CD14-positive monocyte (primary cell): ENCODE data around the gene FBXL22. TPM values are rescaled to one million over a fixed set of nuclear protein-coding genes. Genes with fewer than 3 reads are reported as not detected.
A peak's percentile ranks its signal among the peaks of the same experiment; 100 is the strongest.

ENCODE experiments used
- DNase-seq, 3 donors: peaks; one replicate each; pipeline ENCODE4 v3.0.0-alpha.2; 2011 to 2022
- H2AFZ ChIP-seq: 2 replicates; pipeline ENCODE4 v1.6.0; 2012; ENCODE audit warnings: mild to moderate bottlenecking, low read depth, low read length, inconsistent platforms; ENCODE audit not compliant: insufficient read depth, poor library complexity, severe bottlenecking
- H3K27ac ChIP-seq, 2 donors: 1 replicate in 1 of 2; 2 replicates in 1 of 2; pipeline ENCODE4 v1.5.1; 2012 to 2013; ENCODE audit warnings: low read length in 2 of 2, control low read depth in 1 of 2, inconsistent platforms in 1 of 2, low read depth in 1 of 2, mild to moderate bottlenecking in 1 of 2
- H3K27me3 ChIP-seq, 2 donors: one replicate each; pipeline versions ENCODE4 v1.6.0 to v1.6.1; 2011 to 2013; ENCODE audit warnings: low read length in 2 of 2; ENCODE audit not compliant: control insufficient read depth in 2 of 2, insufficient read depth in 2 of 2
- H3K36me3 ChIP-seq, 2 donors: replicated peaks in 1 of 2; 1 replicate in 1 of 2; 2 replicates in 1 of 2; pipeline versions ENCODE4 v1.5.1 to v1.6.1; 2012 to 2013; ENCODE audit warnings: low read length in 2 of 2, control low read depth in 1 of 2, inconsistent platforms in 1 of 2, mild to moderate bottlenecking in 1 of 2; ENCODE audit not compliant: insufficient read depth in 2 of 2, control insufficient read depth in 1 of 2
- H3K4me1 ChIP-seq, 2 donors: 1 replicate in 1 of 2; 2 replicates in 1 of 2; pipeline versions ENCODE4 v1.5.1 to v1.6.1; 2012 to 2013; ENCODE audit warnings: low read length in 2 of 2, control low read depth in 1 of 2, inconsistent platforms in 1 of 2, mild to moderate bottlenecking in 1 of 2, moderate library complexity in 1 of 2; ENCODE audit not compliant: insufficient read depth in 2 of 2, control insufficient read depth in 1 of 2
- H3K4me2 ChIP-seq: replicated peaks from 2 replicates; pipeline ENCODE3; 2012; ENCODE audit warnings: low read length, moderate library complexity, mild to moderate bottlenecking; ENCODE audit not compliant: poor library complexity, severe bottlenecking; ENCODE audit errors: extremely low read depth
- H3K4me3 ChIP-seq, 3 experiments: fragments of 200-600 bp in 1 of 3; sonication (generic) in 1 of 3; replicated peaks in 1 of 3; 1 replicate in 2 of 3; 2 replicates in 1 of 3; pipeline ENCODE4 v1.5.1; 2011 to 2013; ENCODE audit warnings: low read length in 3 of 3, mild to moderate bottlenecking in 3 of 3, control low read depth in 2 of 3, low read depth in 2 of 3, inconsistent platforms in 1 of 3, moderate library complexity in 1 of 3
- H3K79me2 ChIP-seq: 2 replicates; pipeline ENCODE4 v1.6.0; 2012; ENCODE audit warnings: mild to moderate bottlenecking, control low read depth, inconsistent platforms, low read length, moderate library complexity; ENCODE audit not compliant: insufficient read depth
- H3K9ac ChIP-seq: 2 replicates; pipeline ENCODE4 v1.6.0; 2017; ENCODE audit warnings: low read length, mild to moderate bottlenecking; ENCODE audit not compliant: insufficient read depth, poor library complexity, severe bottlenecking
- H3K9me3 ChIP-seq, 2 donors: replicated peaks in 1 of 2; 1 replicate in 1 of 2; 2 replicates in 1 of 2; pipeline versions ENCODE4 v1.5.1 to v1.6.1; 2012 to 2013; ENCODE audit warnings: low read length in 2 of 2, control low read depth in 1 of 2; ENCODE audit not compliant: control insufficient read depth in 1 of 2, insufficient read depth in 1 of 2
- H4K20me1 ChIP-seq: 2 replicates; pipeline ENCODE4 v1.6.0; 2012; ENCODE audit warnings: mild to moderate bottlenecking, low read length, control low read depth, moderate library complexity; ENCODE audit not compliant: insufficient read depth
- H3K27ac Mint-ChIP-seq, 7 donors: one replicate each; pipeline ENCODE4 v1.8.0; 2020; ENCODE audit warnings: mild to moderate bottlenecking in 7 of 7, mixed read lengths in 7 of 7, moderate library complexity in 6 of 7, inconsistent platforms in 2 of 7
- H3K27me3 Mint-ChIP-seq, 3 donors: one replicate each; pipeline ENCODE4 v1.8.0; 2021 to 2022; ENCODE audit warnings: low read depth in 3 of 3, mild to moderate bottlenecking in 3 of 3, mixed read lengths in 3 of 3, moderate library complexity in 3 of 3, inconsistent platforms in 1 of 3
- H3K36me3 Mint-ChIP-seq, 2 donors: one replicate each; pipeline ENCODE4 v1.8.0; 2020; ENCODE audit warnings: mixed read lengths in 2 of 2, inconsistent platforms in 1 of 2, mild to moderate bottlenecking in 1 of 2
- H3K4me1 Mint-ChIP-seq: one replicate; pipeline ENCODE4 v1.8.0; 2020; ENCODE audit warnings: mild to moderate bottlenecking, mixed read lengths
- H3K4me3 Mint-ChIP-seq, 2 donors: one replicate each; pipeline ENCODE4 v1.8.0; 2020; ENCODE audit warnings: mild to moderate bottlenecking in 2 of 2, mixed read lengths in 2 of 2, moderate library complexity in 1 of 2
- H3K9me3 Mint-ChIP-seq, 7 donors: one replicate each; pipeline ENCODE4 v1.8.0; 2020 to 2022; ENCODE audit warnings: mixed read lengths in 7 of 7, mild to moderate bottlenecking in 6 of 7, moderate library complexity in 6 of 7, inconsistent platforms in 2 of 7
- WGBS: methylation state at CpG from one replicate; pipeline ENCODE4 v1.1.5; 2013; ENCODE audit warnings: missing lambda C conversion rate; ENCODE audit not compliant: insufficient coverage; 5-methylcytosine and 5-hydroxymethylcytosine counted together
- intact Hi-C, 2 donors: fragments of 100-400 bp; cut with micrococcal nuclease; formaldehyde crosslinking; loops; one replicate each; pipeline versions ENCODE4 v1.15.0 to v1.15.1; 2023
- polyA plus RNA-seq, 3 donors: library from polyadenylated mRNA; depleted of rRNA in 1 of 3; unstranded in 2 of 3; stranded (reverse) in 1 of 3; fragments of 300-500 nt in 2 of 3; fragments of >200 nt in 1 of 3; fragmentation: Illumina TruSeq in 2 of 3; gene quantifications; 1 replicate in 2 of 3; 2 replicates in 1 of 3; pipeline ENCODE4 v1.2.3, GENCODE V29; 2012 to 2021
- TF ChIP-seq, protein P1 (sequence below): fragments of 200-600 bp; IDR thresholded peaks from one replicate; pipeline ENCODE4 v1.8.0; 2022; ENCODE audit warnings: antibody characterized with exemption, mild to moderate bottlenecking

The FBXL22 gene
- polyA plus RNA-seq, 3 donors = 0.04 TPM; not detected in 2

- Histone ChIP-seq H3K4me3 (no peak overlapping the region), H3K4me2 (no peak overlapping the region), H3K27ac (no peak overlapping the region), H3K79me2 (no peaks in the 10 kb centered on the region), H3K4me1 (no peaks in the 10 kb centered on the region), H3K9ac (no peak overlapping the region), H3K9me3 (no peaks in the 10 kb centered on the region), H3K27me3 (no peaks in the 10 kb centered on the region), H2AFZ (no peak overlapping the region), H3K36me3 (peaks cover 96 to 100% of the 10 kb centered on the region in 2 donors), H4K20me1 (no peaks in the 10 kb centered on the region)
- no peak for DNase-seq
- TF ChIP-seq, protein P1, sequence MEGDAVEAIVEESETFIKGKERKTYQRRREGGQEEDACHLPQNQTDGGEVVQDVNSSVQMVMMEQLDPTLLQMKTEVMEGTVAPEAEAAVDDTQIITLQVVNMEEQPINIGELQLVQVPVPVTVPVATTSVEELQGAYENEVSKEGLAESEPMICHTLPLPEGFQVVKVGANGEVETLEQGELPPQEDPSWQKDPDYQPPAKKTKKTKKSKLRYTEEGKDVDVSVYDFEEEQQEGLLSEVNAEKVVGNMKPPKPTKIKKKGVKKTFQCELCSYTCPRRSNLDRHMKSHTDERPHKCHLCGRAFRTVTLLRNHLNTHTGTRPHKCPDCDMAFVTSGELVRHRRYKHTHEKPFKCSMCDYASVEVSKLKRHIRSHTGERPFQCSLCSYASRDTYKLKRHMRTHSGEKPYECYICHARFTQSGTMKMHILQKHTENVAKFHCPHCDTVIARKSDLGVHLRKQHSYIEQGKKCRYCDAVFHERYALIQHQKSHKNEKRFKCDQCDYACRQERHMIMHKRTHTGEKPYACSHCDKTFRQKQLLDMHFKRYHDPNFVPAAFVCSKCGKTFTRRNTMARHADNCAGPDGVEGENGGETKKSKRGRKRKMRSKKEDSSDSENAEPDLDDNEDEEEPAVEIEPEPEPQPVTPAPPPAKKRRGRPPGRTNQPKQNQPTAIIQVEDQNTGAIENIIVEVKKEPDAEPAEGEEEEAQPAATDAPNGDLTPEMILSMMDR = no peak
- Mint-ChIP-seq H3K27me3 (no peaks in the 10 kb centered on the region), H3K27ac (peak overlapping the region in 1 of 7 donors; percentile 37), H3K4me3 (no peak overlapping the region), H3K36me3 (peaks cover 76 to 90% of the 10 kb centered on the region in 2 donors), H3K4me1 (no peaks in the 10 kb centered on the region), H3K9me3 (peaks cover 0 to 1% (median 0%) of the 10 kb centered on the region in 7 donors)
- WGBS = 83% methylated on average over 1 of the region's 3 CpGs
- intact Hi-C loops = loop anchor here in 1 of 2 donors (10.0 kb wide), 1 partner anchor 55 kb away; no protein-coding TSS in a partner anchor
Observed at GRCh38 chr15:63640146-63640545, 43.0 kb downstream of the FBXL22 start.

Other genes starting within 250 kb of the FBXL22 start
- not detected for gene CA12, start 215.5 kb upstream of the FBXL22 start, polyA plus RNA-seq
- gene USP3, start 92.8 kb upstream of the FBXL22 start, polyA plus RNA-seq = 100 to 1,000 TPM in 2 of 3 donors, 10 to 100 TPM in 1; 91.4 to 167 (median 122) TPM
- 10 to 100 TPM in 1 of 3 donors, 1 to 10 TPM in 2; 7.5 to 46.9 (median 9.7) TPM for gene HERC1, start 236.6 kb downstream of the FBXL22 start, polyA plus RNA-seq